Right atrium auricular region (tissue), 2 donors: ENCODE measurements around the gene INTS4. TPM values are rescaled to one million over a fixed set of nuclear protein-coding genes. Genes with fewer than 3 reads are reported as not detected.
"Not testable (repeated sequence)": the region's sequence is repeated elsewhere in the genome, so short reads cannot be mapped to it uniquely, and the experiment has no call there.

Experiments
- DNase-seq: peaks from one replicate; pipeline ENCODE4 v3.0.0-alpha.2; 2019; ENCODE audit warnings: low spot score
- H3K27ac ChIP-seq, 2 donors: fragments of 200-600 bp; sonication (generic); 1 replicate in 1 of 2; 2 replicates in 1 of 2; pipeline ENCODE4 v1.5.1; 2016 to 2019
- H3K27me3 ChIP-seq, 2 donors: fragments of 200-600 bp; sonication (generic); one replicate each; pipeline versions ENCODE4 v1.5.1 to v1.6.0; 2017 to 2019
- H3K36me3 ChIP-seq: fragments of 200-600 bp; sonication (generic); one replicate; pipeline ENCODE4 v1.5.1; 2016
- H3K4me1 ChIP-seq, 2 donors: fragments of 200-600 bp; sonication (generic); one replicate each; pipeline versions ENCODE4 v1.5.1 to v1.6.0; 2017 to 2019
- H3K4me3 ChIP-seq, 2 donors: fragments of 200-600 bp; sonication (generic); 1 replicate in 1 of 2; 2 replicates in 1 of 2; pipeline ENCODE4 v1.5.1; 2017 to 2019; ENCODE audit warnings: mild to moderate bottlenecking in 1 of 2, moderate library complexity in 1 of 2
- H3K9me3 ChIP-seq, 2 donors: fragments of 200-600 bp; sonication (generic); one replicate each; pipeline ENCODE4 v1.5.1; 2019
- total RNA-seq, 2 donors: library from RNA; depleted of rRNA; stranded (reverse); fragments of >200 nt; gene quantifications; one replicate each; pipeline ENCODE4 v1.1.0, GENCODE V29; 2016
- TF ChIP-seq, protein P1 (sequence below), 2 donors: fragments of 200-600 bp; sonication (generic); IDR thresholded peaks; one replicate each; pipeline ENCODE4 v1.5.1; 2019; ENCODE audit warnings: antibody characterized with exemption in 2 of 2

Gene INTS4
- total RNA-seq, 2 donors from 2014 or later, result 9.9 to 12.3 TPM

DNA sequence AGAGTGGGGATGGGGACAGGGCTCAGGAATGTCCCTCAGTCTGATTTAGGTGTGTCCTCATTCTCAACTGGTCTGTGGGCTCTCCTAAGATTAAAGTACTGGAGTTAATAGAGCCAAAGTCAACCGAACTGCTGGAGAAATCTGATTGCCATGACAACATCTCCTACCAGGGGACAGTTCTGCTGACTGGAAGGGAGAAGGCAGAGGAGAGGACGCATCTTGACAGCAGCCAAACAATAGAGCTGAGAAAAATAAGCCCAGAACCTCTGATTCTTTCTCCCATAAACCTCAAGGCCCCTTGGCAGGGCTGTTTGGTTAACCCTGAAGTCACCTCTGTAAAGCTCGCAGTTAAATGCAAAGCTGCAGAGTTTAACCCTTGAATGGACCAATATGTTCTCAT is 25.8 kb upstream of the INTS4 start:
- no peak overlapping the region for H3K4me3 ChIP-seq

DNA sequence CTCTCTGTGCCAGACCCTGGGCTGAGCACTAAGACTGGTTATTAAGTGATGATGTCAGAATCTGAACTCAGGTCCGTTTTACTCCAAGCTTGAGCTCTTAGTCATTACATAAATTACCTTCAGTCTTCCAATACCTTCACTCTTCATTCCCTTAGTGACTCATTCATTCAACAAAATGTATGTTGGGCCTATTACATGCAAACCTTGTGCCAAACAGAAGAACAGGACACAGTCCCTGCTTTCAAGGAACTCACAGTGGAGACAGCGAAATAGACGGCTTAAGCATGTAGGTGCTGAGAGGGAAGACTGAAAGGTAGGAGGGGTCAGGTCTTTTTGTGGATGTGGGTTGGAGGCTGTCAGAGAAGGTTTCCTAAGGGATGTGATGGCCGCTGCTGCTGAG is 25.3 kb upstream of the INTS4 start:
- H3K27ac ChIP-seq, result no peak overlapping the region
- DNase-seq, result no peak

More for the DNA sequence above, 25.8 kb upstream of the INTS4 start:
- no peaks in the 10 kb centered on the region for H3K9me3 ChIP-seq
- TF ChIP-seq, protein P1, sequence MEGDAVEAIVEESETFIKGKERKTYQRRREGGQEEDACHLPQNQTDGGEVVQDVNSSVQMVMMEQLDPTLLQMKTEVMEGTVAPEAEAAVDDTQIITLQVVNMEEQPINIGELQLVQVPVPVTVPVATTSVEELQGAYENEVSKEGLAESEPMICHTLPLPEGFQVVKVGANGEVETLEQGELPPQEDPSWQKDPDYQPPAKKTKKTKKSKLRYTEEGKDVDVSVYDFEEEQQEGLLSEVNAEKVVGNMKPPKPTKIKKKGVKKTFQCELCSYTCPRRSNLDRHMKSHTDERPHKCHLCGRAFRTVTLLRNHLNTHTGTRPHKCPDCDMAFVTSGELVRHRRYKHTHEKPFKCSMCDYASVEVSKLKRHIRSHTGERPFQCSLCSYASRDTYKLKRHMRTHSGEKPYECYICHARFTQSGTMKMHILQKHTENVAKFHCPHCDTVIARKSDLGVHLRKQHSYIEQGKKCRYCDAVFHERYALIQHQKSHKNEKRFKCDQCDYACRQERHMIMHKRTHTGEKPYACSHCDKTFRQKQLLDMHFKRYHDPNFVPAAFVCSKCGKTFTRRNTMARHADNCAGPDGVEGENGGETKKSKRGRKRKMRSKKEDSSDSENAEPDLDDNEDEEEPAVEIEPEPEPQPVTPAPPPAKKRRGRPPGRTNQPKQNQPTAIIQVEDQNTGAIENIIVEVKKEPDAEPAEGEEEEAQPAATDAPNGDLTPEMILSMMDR (IDR thresholded peaks at IDR 0.05), result no peak
- DNase-seq, result no peak
- peaks cover 0 to 8% of the 10 kb centered on the region in 2 donors for H3K4me1 ChIP-seq
- no peaks in the 10 kb centered on the region for H3K36me3 ChIP-seq
- H3K27me3 ChIP-seq, result no peaks in the 10 kb centered on the region
- no peak overlapping the region for H3K27ac ChIP-seq

DNA sequence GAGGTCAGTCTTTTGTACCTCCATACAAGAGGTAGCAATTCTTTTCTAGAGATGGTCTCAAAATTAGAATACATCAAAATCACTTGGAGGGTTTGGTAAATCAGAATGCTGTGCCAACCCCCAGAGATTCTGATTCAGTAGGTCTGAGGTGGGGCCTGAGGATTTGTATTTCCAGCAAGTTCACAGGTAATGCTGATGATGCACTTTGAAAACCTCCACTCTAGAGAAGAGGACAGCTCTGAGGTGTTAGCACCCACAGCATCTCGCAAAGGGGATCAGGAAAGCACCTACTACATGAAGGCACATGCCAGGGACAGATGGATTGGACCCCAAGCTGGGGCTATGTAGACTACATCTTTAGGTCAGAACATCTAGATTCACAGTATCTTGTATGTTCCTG is 21.4 kb upstream of the INTS4 start:
- no peaks in the 10 kb centered on the region for H3K36me3 ChIP-seq
- H3K27ac ChIP-seq, result no peak overlapping the region
- H3K4me3 ChIP-seq, result no peak overlapping the region
- H3K9me3 ChIP-seq, result no peaks in the 10 kb centered on the region
- no peaks in the 10 kb centered on the region for H3K27me3 ChIP-seq
- no peaks in the 10 kb centered on the region for H3K4me1 ChIP-seq
- TF ChIP-seq, protein P1 (IDR thresholded peaks at IDR 0.05), result no peak
- no peak for DNase-seq

More for the DNA sequence above, 25.3 kb upstream of the INTS4 start:
- H3K9me3 ChIP-seq, result no peaks in the 10 kb centered on the region
- H3K4me3 ChIP-seq, result no peak overlapping the region
- H3K4me1 ChIP-seq, result peaks cover 0 to 8% of the 10 kb centered on the region in 2 donors
- TF ChIP-seq, protein P1 (IDR thresholded peaks at IDR 0.05), result no peak
- H3K27me3 ChIP-seq, result no peaks in the 10 kb centered on the region
- no peaks in the 10 kb centered on the region for H3K36me3 ChIP-seq

DNA sequence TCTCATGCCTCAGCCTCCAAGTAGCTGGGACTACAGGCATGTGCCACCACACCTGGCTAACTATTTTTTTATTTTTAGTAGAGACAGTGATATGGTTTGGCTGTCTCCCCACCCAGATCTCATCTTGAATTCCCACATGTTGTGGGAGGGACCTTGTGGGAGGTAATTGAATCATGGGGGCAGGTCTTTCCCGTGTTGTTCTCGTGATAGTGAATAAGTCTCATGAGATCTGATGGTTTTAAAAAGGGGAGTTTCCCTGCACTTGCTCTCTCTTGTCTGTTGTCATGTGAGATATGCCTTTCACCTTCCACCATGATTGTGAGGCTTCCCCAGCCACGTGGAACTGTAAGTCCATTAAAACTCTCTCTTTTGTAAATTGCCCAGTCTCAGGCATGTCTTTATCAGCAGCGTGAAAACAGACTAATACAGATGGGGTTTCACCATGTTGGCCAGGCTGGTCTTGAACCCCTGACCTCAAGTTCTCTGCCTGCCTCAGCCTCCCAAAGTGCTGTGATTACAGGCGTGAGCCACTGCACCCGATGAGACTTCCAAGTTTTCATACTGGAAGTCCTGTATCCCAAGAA is 20.6 kb upstream of the INTS4 start:
- H3K36me3 ChIP-seq, H3K4me3 ChIP-seq, H3K9me3 ChIP-seq, H3K27me3 ChIP-seq, DNase-seq, H3K4me1 ChIP-seq, H3K27ac ChIP-seq: not testable (repeated sequence)

DNA sequence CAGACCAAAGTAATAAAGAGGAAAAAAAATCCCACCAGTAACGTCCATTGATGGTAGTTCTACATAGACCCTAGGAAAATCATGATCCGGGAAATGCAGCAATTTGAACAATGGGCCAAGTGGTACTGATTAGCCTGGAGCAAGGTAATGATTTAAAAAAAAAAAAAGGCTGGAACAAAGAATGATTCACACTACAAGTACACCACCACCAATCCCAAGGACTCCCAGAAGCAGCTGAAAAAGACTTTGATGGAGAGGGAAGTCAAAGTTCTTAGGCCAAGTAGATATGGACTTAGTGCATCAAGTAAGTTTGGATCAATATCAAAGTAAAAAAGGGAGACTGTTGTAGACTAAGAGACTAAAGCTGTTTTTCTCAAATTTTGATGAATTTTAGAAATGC is 16.8 kb upstream of the INTS4 start:
- TF ChIP-seq, protein P1 (IDR thresholded peaks at IDR 0.05), result no peak
- H3K27ac ChIP-seq, result no peak overlapping the region

DNA sequence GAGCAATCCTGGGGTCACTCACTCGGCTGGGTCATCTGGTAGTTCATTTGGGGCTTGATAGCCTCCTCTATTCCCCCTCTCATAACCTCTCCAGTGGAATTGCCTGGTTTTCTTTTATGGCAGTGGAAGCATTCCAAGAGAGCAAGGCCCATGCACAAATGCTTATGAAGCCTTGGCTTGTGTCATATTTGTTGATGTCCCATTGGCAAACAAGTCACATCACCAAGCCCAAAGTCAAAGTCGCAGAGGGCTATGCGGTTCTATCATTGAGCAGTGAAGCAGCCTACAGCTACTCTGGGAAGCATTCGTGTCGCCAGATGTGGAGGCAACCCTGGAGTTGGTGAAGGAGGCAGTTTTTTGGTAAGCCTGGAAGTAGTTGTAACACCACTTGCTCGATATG is 16.3 kb upstream of the INTS4 start:
- TF ChIP-seq, protein P1 (IDR thresholded peaks at IDR 0.05), result no peak

More for the DNA sequence above, 16.8 kb upstream of the INTS4 start:
- DNase-seq, result no peak
- H3K4me1 ChIP-seq, result no peaks in the 10 kb centered on the region
- H3K36me3 ChIP-seq, result no peaks in the 10 kb centered on the region
- H3K27me3 ChIP-seq, result no peaks in the 10 kb centered on the region
- H3K4me3 ChIP-seq, result no peak overlapping the region
- no peaks in the 10 kb centered on the region for H3K9me3 ChIP-seq

More for the DNA sequence above, 16.3 kb upstream of the INTS4 start:
- no peaks in the 10 kb centered on the region for H3K36me3 ChIP-seq
- no peaks in the 10 kb centered on the region for H3K27me3 ChIP-seq
- DNase-seq, result no peak
- no peak overlapping the region for H3K4me3 ChIP-seq
- no peak overlapping the region for H3K27ac ChIP-seq
- H3K4me1 ChIP-seq, result no peaks in the 10 kb centered on the region
- H3K9me3 ChIP-seq, result no peaks in the 10 kb centered on the region
